GM21825 (cell line): Measurements from ENCODE around the gene GCGR.
A peak's percentile ranks its signal among the peaks of the same experiment; 100 is the strongest.

Source experiments
- ATAC-seq: cut with Tn5 transposase; IDR thresholded peaks from one replicate; pipeline ENCODE4 v1.9.1; 2021; ENCODE audit warnings: mild to moderate bottlenecking, moderate library complexity; ENCODE audit not compliant: unreplicated experiment

Gene GCGR

GRCh38 chr17:81845881-81846742 is 42.2 kb downstream of the GCGR start:
- no peak for ATAC-seq

GRCh38 chr17:81846743-81847689 is 43.1 kb downstream of the GCGR start:
- ATAC-seq, result no peak

- ATAC-seq, result no peak
Observed at GRCh38 chr17:81849457-81849856, 45.5 kb downstream of the GCGR start.

GRCh38 chr17:81851423-81851822 is 47.5 kb downstream of the GCGR start:
- ATAC-seq, result no peak

GRCh38 chr17:81852237-81852636 is 48.3 kb downstream of the GCGR start:
- no peak for ATAC-seq

GRCh38 chr17:81854974-81855774 is 51.2 kb downstream of the GCGR start:
- ATAC-seq, result no peak

GRCh38 chr17:81858170-81858966 is 54.4 kb downstream of the GCGR start:
- no peak for ATAC-seq

GRCh38 chr17:81858967-81859905 is 55.3 kb downstream of the GCGR start:
- no peak for ATAC-seq

- ATAC-seq, result no peak
Observed at GRCh38 chr17:81859906-81860755, 56.2 kb downstream of the GCGR start, which contains the start of gene P4HB. P4HB (minus strand) TSS chr17:81860535; CDS start chr17:81860471, 64 bp downstream.

GRCh38 chr17:81860756-81861568 is 57.0 kb downstream of the GCGR start:
- peak; percentile 67 for ATAC-seq

GRCh38 chr17:81863123-81863675 is 59.2 kb downstream of the GCGR start:
- no peak for ATAC-seq
